Ascending aorta (tissue), 2 donors: ENCODE data around the gene MRM2. TPM values are rescaled to one million over a fixed set of nuclear protein-coding genes. Genes with fewer than 3 reads are reported as not detected.

ENCODE experiments used
- DNase-seq, 2 donors: peaks; one replicate each; pipeline ENCODE4 v3.0.0-alpha.2; 2019; ENCODE audit warnings: low spot score in 2 of 2
- H3K27ac ChIP-seq, 2 donors: fragments of 200-600 bp; sonication (generic); one replicate each; pipeline ENCODE4 v1.5.1; 2016 to 2017; ENCODE audit warnings: mild to moderate bottlenecking in 1 of 2
- H3K27me3 ChIP-seq: fragments of 200-600 bp; sonication (generic); one replicate; pipeline ENCODE4 v1.5.1; 2017
- H3K36me3 ChIP-seq, 2 donors: fragments of 200-600 bp; sonication (generic); one replicate each; pipeline ENCODE4 v1.5.1; 2016
- H3K4me1 ChIP-seq, 2 donors: fragments of 200-600 bp; sonication (generic); one replicate each; pipeline ENCODE4 v1.5.1; 2016 to 2017; ENCODE audit warnings: mild to moderate bottlenecking in 1 of 2
- H3K4me3 ChIP-seq, 2 donors: fragments of 200-600 bp; sonication (generic); one replicate each; pipeline ENCODE4 v1.5.1; 2016 to 2017; ENCODE audit warnings: mild to moderate bottlenecking in 1 of 2
- H3K9me3 ChIP-seq, 2 donors: fragments of 200-600 bp; sonication (generic); one replicate each; pipeline ENCODE4 v1.5.1; 2016
- intact Hi-C: fragments of 100-400 bp; cut with DNase I; formaldehyde crosslinking; loops from one replicate; pipeline ENCODE4 v1.15.1; 2023
- total RNA-seq: library from RNA; depleted of rRNA; stranded (reverse); fragments of >200 nt; gene quantifications from one replicate; pipeline ENCODE4 v1.1.0, GENCODE V29; 2016
- TF ChIP-seq, protein P1 (sequence below), 3 experiments: fragments of 200-600 bp in 2 of 3; fragments of 450-650 bp in 1 of 3; sonication (generic) in 2 of 3; IDR thresholded peaks; one replicate each; pipeline ENCODE4 v1.5.1; 2016 to 2019; ENCODE audit warnings: antibody characterized with exemption in 3 of 3, mild to moderate bottlenecking in 1 of 3, moderate library complexity in 1 of 3

Gene MRM2
- total RNA-seq, 1 donor from 2014 or later: 6.7 TPM

DNA sequence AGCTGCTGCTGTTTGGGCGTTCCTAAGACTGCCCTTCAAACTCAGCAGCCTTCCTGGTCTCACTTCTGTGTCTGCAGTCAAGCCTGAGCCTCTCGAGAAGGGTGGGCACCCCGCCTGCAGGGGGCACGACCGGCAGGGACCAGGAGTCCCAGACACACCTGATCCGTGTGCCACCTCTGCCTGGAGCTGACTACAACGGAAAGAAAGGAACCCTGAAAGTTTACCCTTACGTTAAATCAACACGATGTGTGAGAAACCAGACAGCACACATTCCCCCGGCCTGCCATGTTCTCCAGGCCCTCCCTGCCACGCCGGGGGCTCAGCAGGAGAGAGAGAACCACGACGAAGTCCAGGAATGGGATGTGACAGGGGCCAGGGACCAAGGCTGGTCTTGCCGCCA, 14.3 kb downstream of the MRM2 start:
- Histone ChIP-seq H3K27ac (no peak overlapping the region), H3K36me3 (peaks cover 22 to 34% of the 10 kb centered on the region in 2 donors), H3K9me3 (no peaks in the 10 kb centered on the region), H3K27me3 (no peaks in the 10 kb centered on the region), H3K4me3 (no peak overlapping the region), H3K4me1 (peaks cover 2 to 13% of the 10 kb centered on the region in 2 donors)
- TF ChIP-seq, protein P1, sequence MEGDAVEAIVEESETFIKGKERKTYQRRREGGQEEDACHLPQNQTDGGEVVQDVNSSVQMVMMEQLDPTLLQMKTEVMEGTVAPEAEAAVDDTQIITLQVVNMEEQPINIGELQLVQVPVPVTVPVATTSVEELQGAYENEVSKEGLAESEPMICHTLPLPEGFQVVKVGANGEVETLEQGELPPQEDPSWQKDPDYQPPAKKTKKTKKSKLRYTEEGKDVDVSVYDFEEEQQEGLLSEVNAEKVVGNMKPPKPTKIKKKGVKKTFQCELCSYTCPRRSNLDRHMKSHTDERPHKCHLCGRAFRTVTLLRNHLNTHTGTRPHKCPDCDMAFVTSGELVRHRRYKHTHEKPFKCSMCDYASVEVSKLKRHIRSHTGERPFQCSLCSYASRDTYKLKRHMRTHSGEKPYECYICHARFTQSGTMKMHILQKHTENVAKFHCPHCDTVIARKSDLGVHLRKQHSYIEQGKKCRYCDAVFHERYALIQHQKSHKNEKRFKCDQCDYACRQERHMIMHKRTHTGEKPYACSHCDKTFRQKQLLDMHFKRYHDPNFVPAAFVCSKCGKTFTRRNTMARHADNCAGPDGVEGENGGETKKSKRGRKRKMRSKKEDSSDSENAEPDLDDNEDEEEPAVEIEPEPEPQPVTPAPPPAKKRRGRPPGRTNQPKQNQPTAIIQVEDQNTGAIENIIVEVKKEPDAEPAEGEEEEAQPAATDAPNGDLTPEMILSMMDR (IDR thresholded peaks at IDR 0.05): no peak
- intact Hi-C loops: no loop called here
- DNase-seq: no peak

DNA sequence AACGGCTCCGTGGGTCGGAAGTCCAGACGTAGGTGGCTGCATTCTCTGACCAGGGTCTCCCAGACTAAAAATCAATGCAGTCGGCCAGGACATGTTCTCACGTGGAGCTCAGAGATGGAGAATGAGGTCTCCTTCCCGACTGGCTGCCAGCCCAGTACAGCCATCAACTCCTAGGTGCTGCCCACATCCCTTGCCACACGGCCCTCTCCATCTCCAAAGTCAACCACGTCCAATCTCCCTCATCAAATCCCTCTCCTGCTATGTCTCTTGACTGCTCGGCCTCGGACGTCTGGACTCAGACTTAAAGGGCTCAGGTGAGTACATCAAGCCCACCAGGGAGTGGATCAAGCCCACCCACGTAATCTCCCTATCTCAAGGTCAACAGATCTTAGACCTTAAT, 16.2 kb downstream of the MRM2 start:
- H3K4me3 ChIP-seq: no peak overlapping the region
- DNase-seq: no peak
- TF ChIP-seq, protein P1 (IDR thresholded peaks at IDR 0.05): no peak
- H3K27me3 ChIP-seq: no peaks in the 10 kb centered on the region
- intact Hi-C loops: no loop called here
- H3K4me1 ChIP-seq: peaks cover 0 to under 1% of the 10 kb centered on the region in 2 donors
- no peak overlapping the region for H3K27ac ChIP-seq
- H3K36me3 ChIP-seq: peaks cover 29 to 37% of the 10 kb centered on the region in 2 donors
- H3K9me3 ChIP-seq: no peaks in the 10 kb centered on the region

DNA sequence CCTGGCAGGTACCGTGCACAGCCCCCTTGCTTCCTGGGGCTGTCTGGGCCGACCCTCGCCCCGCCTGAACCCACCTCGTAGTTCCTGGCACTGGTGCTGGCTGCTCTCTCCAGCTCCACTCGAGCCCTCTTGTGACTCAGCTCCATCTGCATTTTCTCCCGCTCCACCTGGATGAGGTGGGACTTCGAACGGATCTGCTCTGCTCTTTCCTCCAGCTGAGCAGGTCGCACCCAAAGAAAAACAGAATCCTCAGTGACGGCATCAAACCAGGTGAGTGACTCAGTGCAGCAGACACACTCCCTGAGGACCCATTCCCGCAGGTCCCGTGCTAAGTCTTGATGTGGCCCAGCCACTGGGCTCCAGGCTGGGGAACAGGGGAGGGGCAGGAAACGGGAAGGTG, 16.7 kb downstream of the MRM2 start:
- intact Hi-C loops: no loop called here
- no peaks in the 10 kb centered on the region for H3K27me3 ChIP-seq
- no peaks in the 10 kb centered on the region for H3K9me3 ChIP-seq
- H3K27ac ChIP-seq: no peak overlapping the region
- H3K4me3 ChIP-seq: no peak overlapping the region
- peaks cover 29 to 37% of the 10 kb centered on the region in 2 donors for H3K36me3 ChIP-seq
- H3K4me1 ChIP-seq: no peaks in the 10 kb centered on the region
- TF ChIP-seq, protein P1 (IDR thresholded peaks at IDR 0.05): no peak
- no peak for DNase-seq

DNA sequence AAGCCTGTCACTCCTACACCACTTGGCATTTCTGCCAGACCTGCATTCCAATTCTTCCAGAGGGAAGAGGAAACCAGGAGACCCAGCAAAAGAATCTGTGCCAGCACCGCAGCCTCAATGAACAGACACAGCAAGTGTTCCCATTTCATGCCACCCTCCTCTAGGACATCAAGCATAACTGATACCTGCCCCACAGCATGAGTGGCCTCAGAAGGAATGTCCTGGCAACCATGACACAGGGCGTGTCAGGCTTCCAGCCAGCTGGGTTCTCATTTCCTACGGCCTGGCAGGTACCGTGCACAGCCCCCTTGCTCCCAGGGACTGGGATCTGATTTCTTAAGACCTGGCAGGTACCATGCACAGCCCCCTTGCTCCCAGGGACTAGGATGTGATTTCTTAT, 17.1 kb downstream of the MRM2 start:
- H3K27me3 ChIP-seq: no peaks in the 10 kb centered on the region
- no peak overlapping the region for H3K27ac ChIP-seq
- no peaks in the 10 kb centered on the region for H3K4me1 ChIP-seq
- H3K4me3 ChIP-seq: no peak overlapping the region
- DNase-seq: no peak
- TF ChIP-seq, protein P1 (IDR thresholded peaks at IDR 0.05): no peak
- intact Hi-C loops: no loop called here
- H3K9me3 ChIP-seq: no peaks in the 10 kb centered on the region
- H3K36me3 ChIP-seq: peaks cover 32 to 39% of the 10 kb centered on the region in 2 donors

DNA sequence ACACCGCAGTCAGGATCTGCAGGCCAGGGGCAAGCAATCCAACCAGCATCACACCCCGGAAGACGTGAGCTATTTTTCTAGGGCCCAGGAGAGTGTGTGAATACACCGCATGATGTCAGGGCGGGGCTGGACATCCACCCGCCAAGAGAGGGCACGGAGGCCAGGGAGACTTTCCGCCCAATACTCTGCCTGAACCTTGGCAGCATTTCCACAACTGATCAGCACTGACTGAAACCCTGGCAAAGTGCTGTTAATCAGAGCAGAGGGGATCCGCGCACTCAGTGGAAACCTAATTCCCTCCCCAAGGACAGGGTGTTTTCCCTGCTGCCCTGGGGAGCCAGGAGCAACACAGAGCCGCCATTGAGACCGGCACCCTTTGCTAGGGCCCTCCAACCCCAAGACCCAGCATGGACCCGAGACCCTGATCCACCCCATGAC, 17.5 kb downstream of the MRM2 start:
- no peak overlapping the region for H3K27ac ChIP-seq
- intact Hi-C loops: no loop called here
- no peaks in the 10 kb centered on the region for H3K4me1 ChIP-seq
- no peaks in the 10 kb centered on the region for H3K27me3 ChIP-seq
- peaks cover 32 to 40% of the 10 kb centered on the region in 2 donors for H3K36me3 ChIP-seq
- no peak overlapping the region for H3K4me3 ChIP-seq
- no peak for DNase-seq
- H3K9me3 ChIP-seq: no peaks in the 10 kb centered on the region
- TF ChIP-seq, protein P1 (IDR thresholded peaks at IDR 0.05): no peak

DNA sequence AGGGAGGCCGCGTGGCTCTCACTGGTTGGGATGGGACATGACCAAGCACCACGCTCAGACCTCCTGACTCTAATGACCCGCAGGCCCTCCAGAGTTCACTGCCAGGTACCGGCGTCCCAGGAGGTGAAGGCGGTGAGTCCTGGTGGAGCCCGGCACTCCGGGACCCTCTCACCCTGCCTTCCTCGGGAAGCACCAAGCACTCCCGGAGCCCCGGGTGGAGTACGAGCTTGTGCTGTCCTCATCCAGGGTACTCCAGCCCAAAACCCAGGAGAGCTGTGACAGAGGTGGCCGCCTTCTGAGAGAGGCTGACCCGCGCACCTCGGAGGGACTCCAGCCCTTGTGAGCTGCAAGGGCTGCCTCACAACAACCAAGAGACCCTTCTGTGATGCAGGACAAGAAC, 18.7 kb downstream of the MRM2 start:
- intact Hi-C loops: no loop called here
- TF ChIP-seq, protein P1 (IDR thresholded peaks at IDR 0.05): no peak
- Histone ChIP-seq H3K36me3 (peaks cover 32 to 48% of the 10 kb centered on the region in 2 donors), H3K9me3 (no peaks in the 10 kb centered on the region), H3K27ac (no peak overlapping the region), H3K27me3 (no peaks in the 10 kb centered on the region), H3K4me3 (no peak overlapping the region), H3K4me1 (no peaks in the 10 kb centered on the region)
- no peak for DNase-seq
